HepG2 (cell line): ENCODE results near the gene SAMD14. TPM values are rescaled to one million over a fixed set of nuclear protein-coding genes. Genes with fewer than 3 reads are reported as not detected.

ENCODE experiments used
- ATAC-seq: fragments of 200-7000 bp; cut with Tn5 transposase; 3 replicates; pipeline ENCODE4 v1.9.1; 2020; ENCODE audit warnings: mild to moderate bottlenecking, moderate library complexity
- BruUV-seq: library from RNA; stranded (reverse); fragments of 400-500 nt; replicated peaks from 2 replicates; lab custom pipeline; 2021; lab: Mats Ljungman, UMichigan
- CTCF ChIA-PET: fragments of 300-600 bp; formaldehyde crosslinking; extraction: SDS; loops from one replicate; lab custom pipeline; 2021; ENCODE audit warnings: low total read pairs, inconsistent platforms, low intra/inter-chr PET ratio; lab: Yijun Ruan, JAX
- POLR2A ChIA-PET: fragments of 350-600 bp; sonication (Branson Sonifier 250); formaldehyde crosslinking; loops from one replicate; lab custom pipeline; 2020; ENCODE audit warnings: antibody characterized with exemption, inconsistent platforms; lab: Yijun Ruan, JAX
- DNase-seq: peaks from one replicate; pipeline ENCODE4 v3.0.0-alpha.2; 2015; ENCODE audit warnings: low spot score
- FAIRE-seq: peaks from 3 replicates; lab custom pipeline; 2011; peaks lifted over from hg19 to GRCh38; lab: Jason Lieb, UNC
- H2AFZ ChIP-seq: one replicate; pipeline ENCODE4 v1.6.1; 2011; ENCODE audit warnings: low read length, inconsistent platforms
- H3K27ac ChIP-seq: fragments of 300-600 bp; 3 replicates; pipeline ENCODE4 v1.8.0; 2011; ENCODE audit warnings: mixed run types, mild to moderate bottlenecking, mixed read lengths, low read length, inconsistent platforms; ENCODE audit not compliant: insufficient read depth; ENCODE audit errors: extremely low read length
- H3K27me3 ChIP-seq, 2 experiments: fragments of 200-600 bp in 1 of 2; 2 replicates in 1 of 2; 3 replicates in 1 of 2; pipeline versions ENCODE4 v1.6.0 to v1.8.0; 2011; ENCODE audit warnings: low read length in 2 of 2, mild to moderate bottlenecking in 2 of 2, moderate library complexity in 2 of 2, inconsistent platforms in 1 of 2; ENCODE audit not compliant: insufficient read depth in 2 of 2, control insufficient read depth in 1 of 2
- H3K36me3 ChIP-seq, 2 experiments: fragments of 200-600 bp in 1 of 2; replicated peaks in 1 of 2; 2 replicates in 1 of 2; 3 replicates in 1 of 2; pipeline versions ENCODE4 v1.5.1 to v1.8.0; 2011; ENCODE audit warnings: low read length in 2 of 2, inconsistent platforms in 1 of 2; ENCODE audit not compliant: insufficient read depth in 2 of 2, control insufficient read depth in 1 of 2
- H3K4me1 ChIP-seq: 2 replicates; pipeline ENCODE4 v1.5.1; 2012; ENCODE audit warnings: low read length, inconsistent platforms; ENCODE audit not compliant: insufficient read depth
- H3K4me2 ChIP-seq: 2 replicates; pipeline ENCODE4 v1.6.0; 2011; ENCODE audit warnings: low read depth, low read length, inconsistent platforms
- H3K4me3 ChIP-seq, 3 experiments: fragments of 200-600 bp in 1 of 3; sonication (generic), shearing (Covaris generic) in 1 of 3; replicated peaks in 1 of 3; 2 replicates each; pipeline ENCODE4 v1.5.1; 2011 to 2016; ENCODE audit warnings: low read length in 3 of 3, inconsistent platforms in 2 of 3, low read depth in 2 of 3, mild to moderate bottlenecking in 2 of 3, control low read depth in 1 of 3, mixed read lengths in 1 of 3; ENCODE audit not compliant: insufficient read depth in 1 of 3
- H3K79me2 ChIP-seq: one replicate; pipeline ENCODE4 v1.6.1; 2011; ENCODE audit warnings: low read length, inconsistent platforms; ENCODE audit not compliant: insufficient read depth
- H3K9ac ChIP-seq: 2 replicates; pipeline ENCODE4 v1.6.0; 2011; ENCODE audit warnings: mild to moderate bottlenecking, low read depth, low read length, inconsistent platforms; ENCODE audit not compliant: insufficient read depth
- H3K9me3 ChIP-seq: 2 replicates; pipeline ENCODE4 v1.5.1; 2012; ENCODE audit warnings: mild to moderate bottlenecking, low read length
- H4K20me1 ChIP-seq: 2 replicates; pipeline ENCODE4 v1.6.0; 2011; ENCODE audit warnings: inconsistent platforms, mild to moderate bottlenecking, low read length, moderate library complexity; ENCODE audit not compliant: insufficient read depth
- DPF2 ChIP-seq: sonication (generic); formaldehyde crosslinking; IDR thresholded peaks from 2 replicates; pipeline ENCODE4 v1.4.0; 2020; ENCODE audit warnings: mild to moderate bottlenecking, low read depth, missing genetic modification reagents, borderline replicate concordance
- NR3C1 ChIP-seq: sonication (generic); formaldehyde crosslinking; IDR thresholded peaks from 2 replicates; pipeline ENCODE4 v1.4.0; 2020; ENCODE audit warnings: missing genetic modification reagents
- RORA ChIP-seq: sonication (generic); formaldehyde crosslinking; IDR thresholded peaks from 2 replicates; pipeline ENCODE4 v1.5.0; 2020; ENCODE audit warnings: mild to moderate bottlenecking, missing genetic modification reagents, moderate library complexity
- ZNF292 ChIP-seq: sonication (generic); formaldehyde crosslinking; IDR thresholded peaks from 2 replicates; pipeline ENCODE4 v1.8.1; 2022; ENCODE audit warnings: mild to moderate bottlenecking, low read depth, missing genetic modification reagents, borderline replicate concordance
- ZNF614 ChIP-seq: IDR thresholded peaks from 2 replicates; pipeline ENCODE4 v1.6.1; 2018; ENCODE audit warnings: missing biosample characterization, missing genetic modification reagents, inconsistent platforms, borderline replicate concordance
- ZNF75D ChIP-seq: sonication (generic); formaldehyde crosslinking; IDR thresholded peaks from 2 replicates; pipeline ENCODE4 v1.8.1; 2023; ENCODE audit warnings: missing genetic modification reagents, mild to moderate bottlenecking, borderline replicate concordance
- WGBS: methylation state at CpG from one replicate; pipeline ENCODE4 v1.1.6; 2017; ENCODE audit warnings: low lambda C conversion rate; 5-methylcytosine and 5-hydroxymethylcytosine counted together
- in situ Hi-C: cut with HindIII; loops from 2 replicates; pipeline ENCODE4 v1.10.0; 2017; ENCODE audit warnings: low pct_unique_long_range_greater_than_20kb; ENCODE audit not compliant: extremely low pct_ligation_motif_present
- intact Hi-C: fragments of 100-400 bp; cut with micrococcal nuclease; formaldehyde crosslinking; loops from one replicate; pipeline ENCODE4 v1.10.0; 2022; ENCODE audit not compliant: unreplicated experiment
- polyA plus RNA-seq, 8 experiments: library from polyadenylated mRNA; depleted of rRNA in 3 of 8; stranded (reverse) in 7 of 8; unstranded in 1 of 8; fragments of >200 nt; fragmentation: Illumina TruSeq in 4 of 8; extraction: Trizol in 4 of 8; gene quantifications; 2 replicates each; pipeline versions ENCODE4 v1.2.1 to v1.2.3, GENCODE V29; 2011 to 2016; ENCODE audit warnings: low read depth in 4 of 8, missing spikeins in 1 of 8, mixed read lengths in 1 of 8; ENCODE audit not compliant: insufficient read depth in 1 of 8
- total RNA-seq, 5 experiments: library from RNA; depleted of rRNA; stranded (reverse); fragments of >200 nt; fragmentation: Illumina TruSeq; extraction: Trizol; gene quantifications; 2 replicates each; pipeline ENCODE4 v1.2.3, GENCODE V29; 2016; ENCODE audit warnings: low read depth in 1 of 5
- TF ChIP-seq, protein P1 (sequence below): sonication (generic); formaldehyde crosslinking; IDR thresholded peaks from 2 replicates; pipeline ENCODE4 v1.9.0; 2022; ENCODE audit warnings: low read depth, missing genetic modification reagents
- TF ChIP-seq, protein P2 (sequence below): sonication (generic); formaldehyde crosslinking; IDR thresholded peaks from 2 replicates; pipeline ENCODE4 v1.4.0; 2020; ENCODE audit warnings: mild to moderate bottlenecking, missing genetic modification reagents
- TF ChIP-seq, protein P3 (sequence below): sonication (generic); formaldehyde crosslinking; IDR thresholded peaks from 2 replicates; pipeline ENCODE4 v1.4.0; 2020; ENCODE audit warnings: missing genetic modification reagents
- TF ChIP-seq, protein P4 (sequence below): sonication (generic); formaldehyde crosslinking; IDR thresholded peaks from 2 replicates; pipeline ENCODE4 v1.4.0; 2020; ENCODE audit warnings: missing genetic modification reagents
- TF ChIP-seq, protein P5 (sequence below): sonication (generic); formaldehyde crosslinking; IDR thresholded peaks from 2 replicates; pipeline ENCODE4 v1.5.0; 2020; ENCODE audit warnings: mild to moderate bottlenecking, low read depth, missing genetic modification reagents, borderline replicate concordance

SAMD14 gene
- total and polyA plus RNA-seq, 2 of the 13 experiments (the other 11 are each of a cell fraction or from before 2014, with no cell fraction given) = 0.07 to 0.22 TPM

DNA sequence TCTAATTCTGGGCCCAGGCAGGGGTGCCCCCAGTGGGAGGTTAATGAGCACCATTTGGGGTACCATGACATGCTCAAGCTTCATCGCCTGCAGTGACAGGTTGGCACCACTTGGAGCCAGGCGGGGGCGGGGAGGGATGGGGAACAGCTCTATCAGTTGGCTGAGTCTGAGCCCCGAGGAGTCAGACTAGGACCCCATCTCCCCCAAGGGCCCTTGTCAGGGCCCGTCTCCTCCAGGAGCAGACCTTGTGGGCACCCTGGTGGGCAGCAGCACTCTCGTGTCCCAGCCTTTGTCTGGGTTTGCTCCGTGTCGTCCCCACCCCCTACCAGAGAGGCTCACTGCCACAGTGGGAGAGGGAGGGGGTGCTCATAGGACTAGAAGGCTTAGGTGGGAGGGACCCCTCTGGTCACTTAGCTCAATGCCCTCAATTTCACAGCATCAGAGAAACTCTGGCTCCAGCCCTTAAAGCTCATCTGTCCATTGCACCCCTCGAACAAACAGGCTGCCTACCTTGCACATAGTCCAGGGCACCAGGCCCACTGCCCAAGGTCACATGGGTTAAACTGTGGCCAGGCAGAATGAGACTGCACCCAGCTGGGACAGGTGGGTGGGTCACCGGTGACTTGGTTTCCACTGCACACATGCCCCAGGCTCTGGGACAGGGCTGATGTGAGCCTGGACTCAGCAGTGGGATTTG lies 16.4 kb upstream of the SAMD14 start (continued):
- TF ChIP-seq, protein P1, sequence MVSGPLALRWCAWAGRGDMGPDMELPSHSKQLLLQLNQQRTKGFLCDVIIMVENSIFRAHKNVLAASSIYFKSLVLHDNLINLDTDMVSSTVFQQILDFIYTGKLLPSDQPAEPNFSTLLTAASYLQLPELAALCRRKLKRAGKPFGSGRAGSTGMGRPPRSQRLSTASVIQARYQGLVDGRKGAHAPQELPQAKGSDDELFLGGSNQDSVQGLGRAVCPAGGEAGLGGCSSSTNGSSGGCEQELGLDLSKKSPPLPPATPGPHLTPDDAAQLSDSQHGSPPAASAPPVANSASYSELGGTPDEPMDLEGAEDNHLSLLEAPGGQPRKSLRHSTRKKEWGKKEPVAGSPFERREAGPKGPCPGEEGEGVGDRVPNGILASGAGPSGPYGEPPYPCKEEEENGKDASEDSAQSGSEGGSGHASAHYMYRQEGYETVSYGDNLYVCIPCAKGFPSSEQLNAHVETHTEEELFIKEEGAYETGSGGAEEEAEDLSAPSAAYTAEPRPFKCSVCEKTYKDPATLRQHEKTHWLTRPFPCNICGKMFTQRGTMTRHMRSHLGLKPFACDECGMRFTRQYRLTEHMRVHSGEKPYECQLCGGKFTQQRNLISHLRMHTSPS (CRISPR knock-in tag) = peak; percentile 81; the same call in 1 of the 2 replicates
- no peak for TF ChIP-seq ZNF614 (CRISPR knock-in tag)
- TF ChIP-seq DPF2 (CRISPR knock-in tag) = no peak
- TF ChIP-seq, protein P2, sequence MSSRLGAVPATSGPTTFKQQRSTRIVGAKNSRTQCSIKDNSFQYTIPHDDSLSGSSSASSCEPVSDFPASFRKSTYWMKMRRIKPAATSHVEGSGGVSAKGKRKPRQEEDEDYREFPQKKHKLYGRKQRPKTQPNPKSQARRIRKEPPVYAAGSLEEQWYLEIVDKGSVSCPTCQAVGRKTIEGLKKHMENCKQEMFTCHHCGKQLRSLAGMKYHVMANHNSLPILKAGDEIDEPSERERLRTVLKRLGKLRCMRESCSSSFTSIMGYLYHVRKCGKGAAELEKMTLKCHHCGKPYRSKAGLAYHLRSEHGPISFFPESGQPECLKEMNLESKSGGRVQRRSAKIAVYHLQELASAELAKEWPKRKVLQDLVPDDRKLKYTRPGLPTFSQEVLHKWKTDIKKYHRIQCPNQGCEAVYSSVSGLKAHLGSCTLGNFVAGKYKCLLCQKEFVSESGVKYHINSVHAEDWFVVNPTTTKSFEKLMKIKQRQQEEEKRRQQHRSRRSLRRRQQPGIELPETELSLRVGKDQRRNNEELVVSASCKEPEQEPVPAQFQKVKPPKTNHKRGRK (CRISPR knock-in tag) = no peak

DNA sequence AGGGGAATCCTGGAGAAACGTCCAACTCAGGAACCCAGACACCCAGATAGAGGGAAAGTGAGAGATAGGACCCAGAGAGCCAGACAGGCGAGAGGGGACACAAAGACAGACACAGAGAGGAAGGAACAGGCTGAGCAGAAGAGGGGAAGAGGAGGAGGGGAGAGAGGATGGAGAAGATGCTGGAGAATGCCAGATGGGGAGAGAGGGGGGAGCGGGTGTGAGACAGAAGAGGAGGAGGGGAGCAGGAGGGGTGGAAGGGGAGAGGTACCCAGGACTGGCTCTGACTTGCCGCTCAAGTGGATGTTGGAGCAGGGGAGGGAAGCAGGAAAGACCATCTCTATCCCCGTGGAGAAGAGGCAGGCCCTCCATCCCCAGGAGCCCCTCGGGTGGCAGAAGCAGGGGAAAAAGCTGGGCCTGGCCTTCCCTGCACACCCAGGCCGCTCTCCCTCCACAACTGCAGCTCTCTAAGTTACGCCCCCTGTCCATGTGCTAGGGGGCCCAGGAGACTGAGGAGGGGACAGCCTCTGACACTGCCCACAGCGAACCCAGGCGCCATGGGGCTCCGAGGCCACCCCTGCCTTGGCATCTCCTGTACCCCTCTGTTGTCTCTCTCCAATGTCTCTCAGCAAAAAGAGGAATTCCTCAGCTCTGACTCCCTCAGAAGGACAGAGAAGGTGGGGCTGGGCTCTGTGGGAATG lies 15.7 kb upstream of the SAMD14 start:
- peaks cover 11% of the 10 kb centered on the region; the same call in 1 of the 2 replicates for H4K20me1 ChIP-seq
- CTCF ChIA-PET = no interaction called here
- POLR2A ChIA-PET = no interaction called here
- TF ChIP-seq RORA (no peak), ZNF292 (CRISPR knock-in tag) (no peak), ZNF75D (CRISPR knock-in tag) (no peak), NR3C1 (CRISPR knock-in tag) (no peak)
- TF ChIP-seq, protein P3, sequence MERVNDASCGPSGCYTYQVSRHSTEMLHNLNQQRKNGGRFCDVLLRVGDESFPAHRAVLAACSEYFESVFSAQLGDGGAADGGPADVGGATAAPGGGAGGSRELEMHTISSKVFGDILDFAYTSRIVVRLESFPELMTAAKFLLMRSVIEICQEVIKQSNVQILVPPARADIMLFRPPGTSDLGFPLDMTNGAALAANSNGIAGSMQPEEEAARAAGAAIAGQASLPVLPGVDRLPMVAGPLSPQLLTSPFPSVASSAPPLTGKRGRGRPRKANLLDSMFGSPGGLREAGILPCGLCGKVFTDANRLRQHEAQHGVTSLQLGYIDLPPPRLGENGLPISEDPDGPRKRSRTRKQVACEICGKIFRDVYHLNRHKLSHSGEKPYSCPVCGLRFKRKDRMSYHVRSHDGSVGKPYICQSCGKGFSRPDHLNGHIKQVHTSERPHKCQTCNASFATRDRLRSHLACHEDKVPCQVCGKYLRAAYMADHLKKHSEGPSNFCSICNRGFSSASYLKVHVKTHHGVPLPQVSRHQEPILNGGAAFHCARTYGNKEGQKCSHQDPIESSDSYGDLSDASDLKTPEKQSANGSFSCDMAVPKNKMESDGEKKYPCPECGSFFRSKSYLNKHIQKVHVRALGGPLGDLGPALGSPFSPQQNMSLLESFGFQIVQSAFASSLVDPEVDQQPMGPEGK (CRISPR knock-in tag) = no peak
- TF ChIP-seq, protein P4, sequence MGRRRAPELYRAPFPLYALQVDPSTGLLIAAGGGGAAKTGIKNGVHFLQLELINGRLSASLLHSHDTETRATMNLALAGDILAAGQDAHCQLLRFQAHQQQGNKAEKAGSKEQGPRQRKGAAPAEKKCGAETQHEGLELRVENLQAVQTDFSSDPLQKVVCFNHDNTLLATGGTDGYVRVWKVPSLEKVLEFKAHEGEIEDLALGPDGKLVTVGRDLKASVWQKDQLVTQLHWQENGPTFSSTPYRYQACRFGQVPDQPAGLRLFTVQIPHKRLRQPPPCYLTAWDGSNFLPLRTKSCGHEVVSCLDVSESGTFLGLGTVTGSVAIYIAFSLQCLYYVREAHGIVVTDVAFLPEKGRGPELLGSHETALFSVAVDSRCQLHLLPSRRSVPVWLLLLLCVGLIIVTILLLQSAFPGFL (CRISPR knock-in tag) = no peak
- TF ChIP-seq, protein P5, sequence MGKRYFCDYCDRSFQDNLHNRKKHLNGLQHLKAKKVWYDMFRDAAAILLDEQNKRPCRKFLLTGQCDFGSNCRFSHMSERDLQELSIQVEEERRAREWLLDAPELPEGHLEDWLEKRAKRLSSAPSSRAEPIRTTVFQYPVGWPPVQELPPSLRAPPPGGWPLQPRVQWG (CRISPR knock-in tag) = no peak

More for the DNA sequence above, 15.7 kb upstream of the SAMD14 start:
- H3K4me1 ChIP-seq = peaks cover 42% of the 10 kb centered on the region
- H3K9me3 ChIP-seq = no peaks in the 10 kb centered on the region
- H3K4me3 ChIP-seq = no peak overlapping the region
- no peak for FAIRE-seq
- no TSS peak for BruUV-seq
- H3K27me3 ChIP-seq = no peaks in the 10 kb centered on the region
- no peak for DNase-seq
- H3K27ac ChIP-seq = peak overlapping the region; percentile 11
- no peak for ATAC-seq
- H3K36me3 ChIP-seq = peaks cover 34 to 43% of the 10 kb centered on the region in 2 experiments
- H2AFZ ChIP-seq = no peak overlapping the region
- in situ Hi-C loops = no loop called here
- H3K9ac ChIP-seq = no peak overlapping the region
- peaks cover 25% of the 10 kb centered on the region for H3K79me2 ChIP-seq
- WGBS = 83% methylated on average over 11 of the region's 11 CpGs
- H3K4me2 ChIP-seq = peak overlapping the region; percentile 100; the same call in 1 of the 2 replicates
- intact Hi-C loops = no loop called here
